Gastroesophageal sphincter (tissue), 4 donors: ENCODE measurements around the gene KIRREL3. TPM values are rescaled to one million over a fixed set of nuclear protein-coding genes. Genes with fewer than 3 reads are reported as not detected.

Source experiments
- ATAC-seq: fragments of 150-250 bp; one replicate; pipeline ENCODE4 v1.9.1; 2016; ENCODE audit warnings: mild to moderate bottlenecking, moderate library complexity
- H3K27ac ChIP-seq, 4 donors: fragments of 200-600 bp; sonication (generic) in 3 of 4; 1 replicate in 3 of 4; 2 replicates in 1 of 4; pipeline ENCODE4 v1.5.1; 2016 to 2019
- H3K27me3 ChIP-seq: fragments of 200-600 bp; sonication (generic); one replicate; pipeline ENCODE4 v1.5.1; 2019
- H3K36me3 ChIP-seq, 2 donors: fragments of 200-600 bp; sonication (generic); one replicate each; pipeline ENCODE4 v1.5.1; 2019; ENCODE audit warnings: control low read depth in 1 of 2
- H3K4me1 ChIP-seq, 3 donors: fragments of 200-600 bp; sonication (generic); 1 replicate in 2 of 3; 2 replicates in 1 of 3; pipeline ENCODE4 v1.5.1; 2016 to 2019; ENCODE audit warnings: control low read depth in 2 of 3
- H3K4me3 ChIP-seq, 2 donors: fragments of 200-600 bp; sonication (generic); one replicate each; pipeline ENCODE4 v1.5.1; 2019; ENCODE audit warnings: mild to moderate bottlenecking in 1 of 2, moderate library complexity in 1 of 2
- H3K9me3 ChIP-seq, 3 donors: fragments of 200-600 bp; sonication (generic); one replicate each; pipeline ENCODE4 v1.5.1; 2017 to 2019; ENCODE audit warnings: control low read depth in 2 of 3
- EP300 ChIP-seq: sonication (generic); formaldehyde crosslinking; IDR thresholded peaks from one replicate; pipeline ENCODE4 v1.6.1; 2017; ENCODE audit warnings: antibody characterized with exemption, mild to moderate bottlenecking
- POLR2A ChIP-seq, 2 donors: fragments of 450-650 bp; IDR thresholded peaks; one replicate each; pipeline ENCODE4 v1.6.1; 2017; ENCODE audit warnings: antibody characterized with exemption in 2 of 2, mild to moderate bottlenecking in 2 of 2, moderate library complexity in 1 of 2
- POLR2AphosphoS5 ChIP-seq: sonication (generic); formaldehyde crosslinking; IDR thresholded peaks from one replicate; pipeline ENCODE4 v1.6.1; 2017; ENCODE audit warnings: antibody characterized with exemption
- WGBS, 2 donors: methylation state at CpG; one replicate each; pipeline ENCODE4 v1.1.5; 2018; ENCODE audit warnings: low coverage in 1 of 2; 5-methylcytosine and 5-hydroxymethylcytosine counted together
- total RNA-seq, 4 donors: library from RNA; depleted of rRNA; stranded (reverse); fragments of >200 nt; gene quantifications; one replicate each; pipeline ENCODE4 v1.1.0, GENCODE V29; 2016
- TF ChIP-seq, protein P1 (sequence below), 4 experiments: fragments of 200-600 bp in 2 of 4; fragments of 450-650 bp in 2 of 4; sonication (generic) in 1 of 4; IDR thresholded peaks; one replicate each; pipeline ENCODE4 v1.5.1; 2017 to 2019; ENCODE audit warnings: antibody characterized with exemption in 4 of 4, mild to moderate bottlenecking in 2 of 4, moderate library complexity in 2 of 4

Gene KIRREL3
- total RNA-seq, 4 donors from 2014 or later, result 0.54 to 3.9 (median 1.4) TPM

GRCh38 chr11:126496576-126497337, 503.8 kb downstream of the KIRREL3 start:
- TF ChIP-seq POLR2AphosphoS5, result no peak
- TF ChIP-seq POLR2A (IDR thresholded peaks at IDR 0.05), result no peak
- TF ChIP-seq, protein P1, sequence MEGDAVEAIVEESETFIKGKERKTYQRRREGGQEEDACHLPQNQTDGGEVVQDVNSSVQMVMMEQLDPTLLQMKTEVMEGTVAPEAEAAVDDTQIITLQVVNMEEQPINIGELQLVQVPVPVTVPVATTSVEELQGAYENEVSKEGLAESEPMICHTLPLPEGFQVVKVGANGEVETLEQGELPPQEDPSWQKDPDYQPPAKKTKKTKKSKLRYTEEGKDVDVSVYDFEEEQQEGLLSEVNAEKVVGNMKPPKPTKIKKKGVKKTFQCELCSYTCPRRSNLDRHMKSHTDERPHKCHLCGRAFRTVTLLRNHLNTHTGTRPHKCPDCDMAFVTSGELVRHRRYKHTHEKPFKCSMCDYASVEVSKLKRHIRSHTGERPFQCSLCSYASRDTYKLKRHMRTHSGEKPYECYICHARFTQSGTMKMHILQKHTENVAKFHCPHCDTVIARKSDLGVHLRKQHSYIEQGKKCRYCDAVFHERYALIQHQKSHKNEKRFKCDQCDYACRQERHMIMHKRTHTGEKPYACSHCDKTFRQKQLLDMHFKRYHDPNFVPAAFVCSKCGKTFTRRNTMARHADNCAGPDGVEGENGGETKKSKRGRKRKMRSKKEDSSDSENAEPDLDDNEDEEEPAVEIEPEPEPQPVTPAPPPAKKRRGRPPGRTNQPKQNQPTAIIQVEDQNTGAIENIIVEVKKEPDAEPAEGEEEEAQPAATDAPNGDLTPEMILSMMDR (IDR thresholded peaks at IDR 0.05), result no peak
- no peak for TF ChIP-seq EP300
- no peak for ATAC-seq
- 85 to 86% methylated on average over 3 to 8 of the region's 8 CpGs for WGBS, 2 donors

GRCh38 chr11:126495281-126496220, 505.0 kb downstream of the KIRREL3 start:
- WGBS, 2 donors, result 85 to 92% methylated on average over 3 to 5 of the region's 13 CpGs
- no peak overlapping the region for H3K27ac ChIP-seq
- no peak for ATAC-seq

More at GRCh38 chr11:126496576-126497337, 503.8 kb downstream of the KIRREL3 start:
- Histone ChIP-seq H3K36me3 (no peaks in the 10 kb centered on the region), H3K4me1 (no peaks in the 10 kb centered on the region), H3K27ac (no peak overlapping the region), H3K4me3 (no peak overlapping the region), H3K9me3 (no peaks in the 10 kb centered on the region), H3K27me3 (peaks cover 42% of the 10 kb centered on the region)

GRCh38 chr11:126494831-126495230, 505.7 kb downstream of the KIRREL3 start:
- Histone ChIP-seq H3K27me3 (peaks cover 23% of the 10 kb centered on the region), H3K36me3 (no peaks in the 10 kb centered on the region), H3K4me1 (no peaks in the 10 kb centered on the region), H3K9me3 (no peaks in the 10 kb centered on the region), H3K4me3 (no peak overlapping the region), H3K27ac (no peak overlapping the region)
- WGBS, 2 donors, result 50 to 87% methylated on average over 3 to 4 of the region's 10 CpGs
- ATAC-seq, result no peak
- TF ChIP-seq, protein P1 (IDR thresholded peaks at IDR 0.05), result no peak

More at GRCh38 chr11:126495281-126496220, 505.0 kb downstream of the KIRREL3 start:
- Histone ChIP-seq H3K4me3 (no peak overlapping the region), H3K4me1 (no peaks in the 10 kb centered on the region), H3K36me3 (no peaks in the 10 kb centered on the region), H3K27me3 (peaks cover 30% of the 10 kb centered on the region), H3K9me3 (no peaks in the 10 kb centered on the region)
- no peak for TF ChIP-seq POLR2AphosphoS5
- no peak for TF ChIP-seq POLR2A (IDR thresholded peaks at IDR 0.05)
- TF ChIP-seq, protein P1 (IDR thresholded peaks at IDR 0.05), result no peak
- TF ChIP-seq EP300, result no peak

- ATAC-seq, result no peak
- no peak overlapping the region for H3K4me3 ChIP-seq
- no peaks in the 10 kb centered on the region for H3K36me3 ChIP-seq
- no peaks in the 10 kb centered on the region for H3K4me1 ChIP-seq
- H3K27ac ChIP-seq, result no peak overlapping the region
- TF ChIP-seq POLR2A (IDR thresholded peaks at IDR 0.05) (no peak), EP300 (no peak), POLR2AphosphoS5 (no peak)
- TF ChIP-seq, protein P1 (IDR thresholded peaks at IDR 0.05), result no peak
- peaks cover 8% of the 10 kb centered on the region for H3K27me3 ChIP-seq
- WGBS, 2 donors, result 63% methylated on average over 3 of the region's 13 CpGs; no CpG with 5 or more reads in 1 of the 2 donors
- H3K9me3 ChIP-seq, result no peaks in the 10 kb centered on the region
Measured at GRCh38 chr11:126492331-126493082, 508.1 kb downstream of the KIRREL3 start.
